Stimulated activated CD8-positive, alpha-beta memory T cell treated with anti-CD3 and anti-CD28 coated beads, Interleukin-7, amount 100 ng/mL, for 24 hours (primary cell): ENCODE results near the gene USF1.
"Not testable (repeated sequence)": the region's sequence is repeated elsewhere in the genome, so short reads cannot be mapped to it uniquely, and the experiment has no call there.

Experiments used
- DNase-seq: peaks from one replicate; pipeline ENCODE4 v3.0.0-alpha.2; 2020; ENCODE audit warnings: low read depth

USF1 gene

DNA sequence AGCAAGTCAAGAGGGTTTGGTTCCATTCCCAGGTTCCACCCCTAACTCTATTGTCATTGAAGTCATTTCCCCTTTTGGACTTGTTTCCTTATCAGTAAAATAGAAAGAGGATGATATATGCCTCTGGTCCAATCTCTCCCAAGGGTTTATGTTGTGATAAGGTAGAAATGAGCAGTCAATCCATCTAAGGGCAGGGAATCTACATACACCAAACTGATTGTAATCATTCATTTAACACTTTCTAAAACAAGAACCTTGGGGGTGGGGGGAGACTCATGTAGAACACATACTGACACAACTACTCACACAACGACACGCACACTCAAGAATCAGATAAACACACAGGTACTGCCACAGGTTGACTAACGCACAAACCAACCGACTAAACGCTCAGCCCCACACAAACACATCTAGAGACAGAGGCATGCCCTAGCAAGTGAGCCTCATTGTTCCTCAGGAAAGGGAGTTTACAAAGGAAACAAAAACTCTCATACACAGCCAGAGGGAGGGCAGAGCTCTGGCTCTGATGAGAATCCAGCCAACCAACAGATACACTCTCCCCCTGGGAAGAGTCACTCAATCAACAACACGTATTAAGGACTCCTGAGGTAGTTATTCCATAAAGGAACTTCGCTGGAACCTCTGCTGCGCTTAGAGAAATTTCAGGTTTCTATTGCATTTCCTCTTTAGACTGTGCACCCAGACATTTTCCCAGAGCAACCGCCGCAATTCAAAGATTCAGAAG is 25.9 kb downstream of the USF1 start:
- DNase-seq = no peak

DNA sequence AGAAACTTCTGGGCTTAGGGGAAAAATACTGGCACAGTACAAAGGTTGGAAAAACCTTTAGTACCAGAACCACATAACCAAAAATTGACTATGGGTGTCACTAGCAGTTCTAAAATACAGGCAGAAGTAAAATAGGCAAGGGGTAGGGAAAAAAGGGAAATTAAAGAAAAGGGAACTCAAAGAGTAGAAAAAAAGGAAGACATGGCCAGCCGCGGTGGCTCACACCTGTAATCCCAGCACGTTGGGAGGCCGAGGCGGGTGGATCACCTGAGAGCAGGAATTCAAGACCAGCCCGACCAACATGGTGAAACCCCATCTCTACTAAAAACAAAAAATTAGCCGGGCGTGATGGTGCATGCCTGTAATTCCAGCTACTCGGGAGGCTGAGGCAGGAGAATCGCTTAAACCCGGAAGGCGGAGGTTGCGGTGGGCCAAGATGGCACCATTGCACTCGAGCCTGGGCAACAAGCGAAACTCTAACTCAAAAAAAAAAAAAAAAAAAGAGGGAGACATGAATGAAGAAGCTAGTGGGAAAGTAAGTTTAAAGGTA is 26.6 kb downstream of the USF1 start:
- not testable (repeated sequence) for DNase-seq

DNA sequence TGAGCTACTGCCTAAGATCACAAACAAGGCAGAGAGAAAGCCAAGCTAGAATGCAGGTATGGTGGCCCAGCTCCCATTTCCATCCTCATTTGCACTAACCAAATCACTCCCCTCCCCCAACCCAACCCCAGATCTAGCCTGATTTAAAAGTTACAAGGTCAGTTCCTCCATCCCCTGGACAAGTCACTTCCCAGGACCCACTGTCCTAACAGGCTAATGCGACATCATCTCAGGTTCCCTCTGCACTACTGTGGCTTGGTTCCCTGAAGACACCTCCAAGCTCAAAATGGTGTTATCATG is 27.2 kb downstream of the USF1 start:
- no peak for DNase-seq

DNA sequence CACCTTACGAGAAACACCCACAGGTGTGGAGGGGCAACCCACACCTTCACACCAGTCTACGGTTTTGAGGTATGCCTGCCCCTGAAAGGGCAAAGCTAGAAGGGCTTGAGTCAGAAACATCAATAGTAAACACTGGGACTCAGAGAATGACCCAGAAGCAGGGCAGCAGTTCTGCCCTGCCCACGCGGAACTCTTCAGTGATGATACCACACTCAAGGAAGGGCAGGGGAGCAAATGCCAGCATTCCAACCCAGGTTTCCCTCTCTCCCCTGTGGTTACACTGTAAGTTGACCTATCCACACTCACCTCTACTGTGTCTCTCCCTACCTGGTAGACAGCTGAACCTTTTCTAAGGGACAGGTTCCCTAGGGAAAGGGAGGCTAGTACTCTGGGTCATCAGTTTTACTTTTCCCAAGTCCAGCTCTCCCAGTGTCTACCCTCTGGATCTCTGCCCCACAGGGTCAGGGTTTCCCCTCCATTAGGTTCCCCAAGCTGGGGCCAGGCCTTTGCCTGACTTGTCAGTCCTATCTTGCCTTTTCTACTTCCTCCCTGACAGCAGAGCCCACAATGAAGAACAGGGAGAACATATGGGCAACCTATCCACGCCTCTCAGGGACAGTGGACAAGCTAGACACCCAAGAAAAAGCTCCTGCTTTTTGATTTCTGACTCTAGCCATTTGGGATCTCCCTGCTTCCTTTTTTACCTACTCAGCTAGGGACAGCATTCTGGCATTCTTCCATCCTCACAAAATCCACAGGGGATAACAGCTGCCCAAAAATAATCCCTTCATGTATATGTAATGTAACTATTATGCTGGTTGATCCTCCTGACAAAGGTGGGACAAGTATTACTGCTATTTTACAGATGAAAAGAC is 27.8 kb downstream of the USF1 start:
- no peak for DNase-seq

DNA sequence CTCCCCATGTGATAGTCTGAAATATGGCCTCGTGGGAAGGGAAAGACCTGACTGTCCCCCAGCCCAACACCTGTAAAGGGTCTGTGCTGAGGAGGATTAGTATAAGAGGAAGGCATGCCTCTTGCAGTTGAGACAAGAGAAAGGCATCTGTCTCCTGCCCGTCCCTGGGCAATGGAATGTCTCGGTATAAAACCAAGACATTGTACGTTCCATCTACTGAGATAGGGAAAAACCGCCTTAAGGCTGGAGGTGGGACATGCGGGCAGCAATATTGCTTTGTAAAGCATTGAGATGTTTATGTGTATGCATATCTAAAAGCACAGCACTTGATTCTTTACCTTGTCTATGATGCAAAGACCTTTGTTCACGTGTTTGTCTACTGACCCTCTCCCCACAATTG is 28.6 kb downstream of the USF1 start:
- DNase-seq = not testable (repeated sequence)

DNA sequence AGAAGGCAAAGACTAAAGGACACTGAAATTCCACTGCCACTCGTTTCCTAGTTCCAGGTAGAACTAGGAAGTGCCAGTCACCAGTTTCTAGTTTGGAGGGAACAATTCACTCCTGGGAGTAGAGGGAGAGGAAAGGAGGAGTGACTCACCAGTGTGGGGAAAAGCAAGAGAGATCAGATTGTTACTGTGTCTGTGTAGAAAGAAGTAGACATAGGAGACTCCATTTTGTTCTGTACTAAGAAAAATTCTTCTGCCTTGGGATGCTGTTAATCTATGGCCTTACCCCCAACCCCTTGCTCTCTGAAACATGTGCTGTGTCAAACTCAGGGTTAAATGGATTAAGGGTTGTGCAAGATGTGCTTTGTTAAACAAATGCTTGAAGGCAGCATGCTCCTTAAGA is 29.1 kb downstream of the USF1 start:
- DNase-seq = not testable (repeated sequence)

DNA sequence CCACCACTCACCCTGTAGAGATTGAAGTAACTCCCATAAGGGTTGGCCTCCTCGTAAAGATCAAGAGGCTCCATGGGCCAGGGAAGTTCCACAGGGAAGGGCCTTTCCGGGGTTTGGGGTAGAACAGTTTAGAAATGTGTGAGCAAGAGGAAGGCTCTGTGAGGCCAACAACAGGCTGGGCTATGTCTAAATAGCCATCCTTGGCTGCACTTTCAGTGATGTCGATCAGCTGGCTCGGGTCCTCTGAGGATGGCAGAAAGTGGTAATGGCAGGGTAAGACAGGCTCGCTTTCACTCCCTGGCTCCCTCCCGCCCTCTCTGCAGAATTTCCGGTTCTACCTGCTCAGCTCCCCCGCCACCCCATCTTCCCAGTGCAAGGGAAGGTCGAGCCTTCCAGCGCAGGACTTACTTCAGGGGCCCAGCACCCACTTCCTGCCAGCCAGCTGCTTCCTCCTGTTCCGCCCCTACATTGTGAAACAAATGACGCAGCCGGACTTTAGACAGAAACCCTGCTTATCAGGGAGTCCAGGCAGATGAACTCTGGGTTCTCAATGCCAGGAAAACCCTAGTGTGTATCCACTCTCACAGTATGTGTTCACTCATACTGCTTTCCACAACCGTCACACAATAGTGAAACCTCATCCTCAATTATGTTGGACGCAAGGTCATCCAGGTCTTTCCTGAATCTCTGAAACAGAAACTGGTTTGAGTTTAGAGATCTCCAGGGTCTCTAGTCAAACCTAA is 32.1 kb downstream of the USF1 start:
- peak; percentile 35 for DNase-seq

DNA sequence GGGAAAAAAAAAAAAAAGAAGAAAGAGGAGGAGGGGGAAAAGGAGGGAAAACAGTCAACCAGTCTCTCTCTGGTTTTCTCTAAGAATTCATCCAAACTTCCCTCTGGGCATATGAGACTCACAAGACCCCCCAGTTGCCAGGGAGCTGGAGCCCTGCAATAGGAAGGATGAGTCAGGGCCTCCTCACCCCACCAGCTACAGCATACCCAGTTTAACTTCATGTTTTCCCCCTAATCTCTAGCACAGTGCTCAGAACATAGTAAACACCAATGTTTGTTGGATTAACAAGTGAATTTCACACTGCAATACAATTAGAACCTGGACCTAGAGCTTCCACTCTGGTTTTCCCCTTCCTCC is 32.7 kb downstream of the USF1 start:
- no peak for DNase-seq

DNA sequence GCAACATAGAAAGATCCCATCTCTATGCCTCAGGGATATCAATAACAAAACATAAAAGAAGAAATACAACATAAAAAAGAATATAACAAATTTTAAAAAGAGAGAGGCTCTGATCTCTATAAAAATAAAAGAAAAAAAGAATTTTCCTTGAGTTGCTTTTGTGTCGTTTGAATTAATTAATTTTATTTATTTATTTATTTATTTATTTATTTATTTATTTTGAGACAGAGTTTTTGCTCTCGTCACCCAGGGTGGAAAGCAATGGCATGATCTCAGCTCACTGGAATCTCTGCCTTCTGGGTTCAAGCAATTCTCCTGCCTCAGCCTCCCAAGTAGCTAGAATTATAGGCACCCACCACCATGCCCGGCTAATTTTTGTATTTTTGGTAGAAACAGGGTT is 33.4 kb downstream of the USF1 start:
- DNase-seq = no peak

DNA sequence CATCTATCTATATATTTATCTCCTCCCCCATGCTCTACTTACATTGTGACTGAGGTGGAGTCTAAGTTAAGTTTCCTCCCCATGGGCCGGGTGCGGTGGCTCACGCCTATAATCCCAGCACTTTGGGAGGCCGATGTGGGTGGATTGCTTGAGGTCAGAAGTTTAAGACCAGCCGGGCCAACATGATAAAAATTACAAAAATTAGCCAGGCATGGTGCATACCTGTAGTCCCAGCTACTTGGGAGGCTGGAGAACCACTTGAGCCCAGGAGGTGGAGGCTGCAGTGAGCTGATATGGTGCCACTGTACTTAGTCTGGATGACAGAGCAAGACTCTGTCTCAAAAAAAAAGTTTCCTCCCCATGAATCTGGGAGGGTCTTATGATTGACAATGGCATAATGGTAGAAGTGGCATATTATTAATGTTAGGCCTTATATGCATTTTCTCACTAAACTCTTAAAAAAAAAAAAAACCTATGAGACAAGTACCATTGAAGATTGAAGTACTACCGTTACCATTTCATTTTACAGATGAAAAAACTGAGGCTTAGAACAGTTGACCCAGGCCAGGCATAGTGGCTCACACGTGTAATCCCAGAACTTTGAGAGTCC is 36.1 kb downstream of the USF1 start:
- DNase-seq = no peak

DNA sequence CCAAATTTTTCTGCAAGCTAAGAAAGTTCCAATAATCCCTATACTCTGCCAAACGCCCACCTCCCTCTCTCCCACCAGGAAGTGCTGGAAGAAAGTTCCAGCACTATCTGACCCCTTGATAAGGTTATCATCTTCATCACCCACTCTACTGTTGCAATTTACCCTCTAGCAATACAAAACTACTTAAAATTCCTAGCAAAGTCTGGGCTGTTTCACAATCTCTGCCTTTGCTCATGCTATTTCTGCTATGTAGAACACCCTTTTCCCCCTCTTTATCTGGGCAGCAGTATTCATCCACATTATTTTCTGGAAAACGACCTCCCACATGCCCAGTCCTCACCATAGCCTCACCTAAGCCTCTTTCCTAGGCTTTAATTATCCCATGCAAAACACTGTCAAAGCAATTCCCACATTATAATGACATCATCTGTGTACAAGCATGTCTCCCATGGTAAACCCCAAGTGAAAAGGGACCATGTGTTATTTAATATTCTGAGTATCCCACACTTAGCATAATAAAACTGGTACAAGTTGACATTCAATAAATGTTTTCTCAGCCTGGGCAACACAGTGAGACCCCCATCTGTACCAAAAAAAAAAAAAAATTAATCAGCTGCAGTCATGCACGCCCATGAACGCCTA is 36.8 kb downstream of the USF1 start:
- DNase-seq = no peak

DNA sequence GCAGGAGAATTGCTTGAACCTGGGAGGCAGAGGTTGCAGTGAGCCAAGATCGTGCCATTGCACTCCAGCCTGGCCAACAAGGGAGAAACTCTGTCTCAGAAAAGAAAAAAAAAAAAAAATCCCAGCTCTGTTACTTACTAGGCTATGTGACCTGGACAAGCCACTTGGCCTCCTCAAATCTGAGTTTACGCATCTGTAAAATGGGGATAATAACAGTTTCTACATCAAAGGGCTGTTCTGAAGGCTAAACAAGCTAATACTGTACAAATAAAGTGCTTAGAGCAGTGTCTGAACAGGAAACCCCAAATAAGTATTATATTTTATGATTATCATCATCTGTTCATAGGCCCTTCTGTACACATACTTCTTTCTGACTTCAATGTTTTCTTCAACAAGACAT is 38.4 kb downstream of the USF1 start:
- DNase-seq = no peak

DNA sequence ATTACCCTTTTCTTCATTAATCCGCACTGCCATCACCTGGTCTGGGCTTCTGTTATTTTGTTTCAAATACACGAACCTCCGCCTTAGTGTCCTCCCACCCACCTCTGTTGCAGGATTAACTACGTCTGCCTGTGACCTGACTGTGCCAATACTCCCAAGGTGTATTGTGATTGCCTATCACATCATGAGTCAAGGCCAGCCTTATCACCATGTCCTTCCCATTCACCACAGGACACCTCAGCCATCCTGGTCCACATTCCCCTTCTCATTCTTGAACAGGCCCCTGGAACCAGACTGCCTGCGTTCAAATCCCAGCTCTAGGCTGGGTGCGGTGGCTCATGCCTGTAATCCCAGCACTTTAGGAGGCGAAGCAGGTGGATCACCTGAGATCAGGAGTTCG is 39.2 kb downstream of the USF1 start:
- DNase-seq = no peak

DNA sequence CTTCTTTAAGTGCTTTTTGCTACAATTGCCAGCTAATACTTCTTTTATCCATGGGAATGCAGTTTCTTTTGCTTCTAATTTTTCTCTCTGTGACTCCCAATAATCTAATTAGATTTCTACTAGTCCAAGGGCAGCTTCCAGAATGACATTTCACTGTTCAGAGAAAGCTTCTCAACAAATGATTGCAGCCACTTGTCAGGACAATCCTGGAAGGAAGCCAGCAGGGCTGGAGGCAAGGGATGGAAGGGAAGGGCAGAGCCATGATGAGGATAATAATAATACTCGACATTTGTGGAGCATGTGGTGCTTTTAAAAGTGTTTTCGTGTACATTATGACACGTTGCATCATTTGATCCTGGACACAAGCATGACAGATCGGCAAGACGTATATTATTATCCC is 44.3 kb downstream of the USF1 start:
- no peak for DNase-seq

DNA sequence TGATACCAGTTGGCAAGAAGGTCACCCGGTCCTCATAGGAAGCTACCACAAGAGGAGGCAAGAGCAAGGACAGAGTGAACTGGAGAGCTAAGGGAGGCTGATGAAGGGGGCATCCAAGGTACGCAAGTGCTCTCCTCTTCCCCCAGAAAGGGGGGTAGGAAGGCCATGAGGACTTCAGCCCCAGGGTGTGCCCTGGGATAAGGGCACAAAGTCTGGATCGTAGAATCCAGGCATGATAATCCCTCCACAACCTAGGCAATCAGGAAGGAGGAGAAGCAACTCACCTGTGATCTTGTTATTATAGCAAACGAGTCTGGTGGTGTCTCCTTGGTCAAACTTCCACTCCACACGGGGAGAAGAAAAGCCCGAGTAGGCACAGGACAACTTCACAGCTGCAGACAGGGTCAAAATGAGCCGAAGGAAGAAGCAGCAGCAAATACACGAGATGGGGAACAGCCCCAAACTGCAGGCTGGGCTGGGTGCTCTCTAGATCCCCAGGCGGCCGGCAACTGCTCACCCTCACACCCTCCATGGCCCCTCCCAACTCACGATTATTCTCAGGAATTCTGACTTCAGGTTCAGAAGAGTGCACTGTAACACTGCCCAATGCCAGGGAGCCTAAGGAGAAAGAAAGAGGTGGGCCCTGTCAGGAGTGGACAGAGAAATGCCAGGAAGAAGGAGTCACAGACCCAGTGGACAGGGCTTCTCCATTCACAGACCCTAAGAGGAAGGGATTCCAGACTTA is 44.9 kb downstream of the USF1 start:
- DNase-seq = no peak

DNA sequence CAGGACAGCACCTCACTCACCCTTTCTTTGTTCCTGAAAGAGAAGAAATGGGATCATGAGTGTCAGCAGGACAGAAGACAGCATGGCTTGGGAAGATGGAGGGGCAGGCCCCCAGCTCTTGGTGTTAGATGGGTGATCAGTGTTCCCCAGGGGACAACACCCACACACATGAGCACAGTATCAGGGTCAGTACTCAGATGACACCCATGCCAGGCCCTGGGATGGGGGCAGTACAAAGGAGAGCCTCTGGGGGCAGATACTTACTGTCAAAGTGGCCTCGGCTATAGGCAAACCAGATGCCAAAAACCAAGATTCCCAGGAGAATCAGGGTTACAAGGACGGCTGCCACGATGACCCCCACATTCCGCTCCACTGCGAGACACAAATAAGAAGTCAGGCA is 46.4 kb downstream of the USF1 start:
- DNase-seq = no peak

DNA sequence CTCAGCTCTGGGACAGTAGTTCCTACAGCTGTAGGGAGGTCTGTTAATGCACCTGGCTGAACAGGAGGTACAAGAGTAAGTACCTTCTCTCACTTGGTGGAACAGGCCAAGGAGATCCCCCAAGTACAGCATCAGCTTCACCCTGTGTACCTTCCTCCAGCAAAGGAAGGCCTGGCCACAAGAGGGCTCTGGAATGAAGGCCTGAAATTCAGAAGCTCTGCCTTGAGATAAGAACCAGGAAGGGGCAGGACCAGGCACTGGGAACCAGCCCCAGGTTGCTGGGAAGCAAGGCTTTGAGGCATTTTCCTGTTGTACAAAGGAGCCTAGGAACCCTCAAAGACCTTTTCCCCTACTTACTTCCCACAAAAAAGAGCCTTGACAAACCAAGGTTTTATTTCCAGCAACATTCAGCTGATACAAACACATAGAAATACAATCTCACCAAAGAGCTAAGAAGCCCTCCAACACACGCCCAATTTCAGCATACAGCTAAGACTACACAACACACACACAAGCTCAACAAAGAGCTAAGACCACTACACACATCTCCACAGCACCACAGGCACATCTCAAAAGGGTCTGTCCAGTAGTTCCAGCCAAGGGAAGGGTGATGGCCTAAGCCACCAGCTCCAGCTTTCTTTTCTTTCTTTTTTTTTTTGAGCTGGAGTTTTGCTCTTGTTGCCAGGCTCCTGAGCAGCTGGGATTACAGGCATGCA is 48.3 kb downstream of the USF1 start:
- DNase-seq = peak; percentile 10

DNA sequence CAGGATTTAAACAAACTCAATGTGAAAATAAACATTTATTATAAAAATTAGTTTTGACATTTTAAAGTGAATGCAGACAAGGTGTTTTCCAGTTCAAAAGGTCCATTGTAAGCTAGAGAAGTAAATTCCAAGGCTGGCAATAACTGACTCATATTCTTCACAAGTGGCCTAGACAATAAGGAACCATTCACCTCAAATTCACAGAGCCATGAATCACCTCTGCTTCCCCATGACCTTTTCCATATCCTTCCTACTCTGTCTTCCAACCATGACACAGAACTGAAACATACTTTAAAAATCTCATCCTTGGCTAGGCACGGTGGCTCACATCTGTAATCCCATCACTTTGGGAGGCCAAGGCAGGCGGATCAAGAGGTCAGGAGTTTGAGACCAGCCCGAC is 49.6 kb downstream of the USF1 start:
- no peak for DNase-seq

DNA sequence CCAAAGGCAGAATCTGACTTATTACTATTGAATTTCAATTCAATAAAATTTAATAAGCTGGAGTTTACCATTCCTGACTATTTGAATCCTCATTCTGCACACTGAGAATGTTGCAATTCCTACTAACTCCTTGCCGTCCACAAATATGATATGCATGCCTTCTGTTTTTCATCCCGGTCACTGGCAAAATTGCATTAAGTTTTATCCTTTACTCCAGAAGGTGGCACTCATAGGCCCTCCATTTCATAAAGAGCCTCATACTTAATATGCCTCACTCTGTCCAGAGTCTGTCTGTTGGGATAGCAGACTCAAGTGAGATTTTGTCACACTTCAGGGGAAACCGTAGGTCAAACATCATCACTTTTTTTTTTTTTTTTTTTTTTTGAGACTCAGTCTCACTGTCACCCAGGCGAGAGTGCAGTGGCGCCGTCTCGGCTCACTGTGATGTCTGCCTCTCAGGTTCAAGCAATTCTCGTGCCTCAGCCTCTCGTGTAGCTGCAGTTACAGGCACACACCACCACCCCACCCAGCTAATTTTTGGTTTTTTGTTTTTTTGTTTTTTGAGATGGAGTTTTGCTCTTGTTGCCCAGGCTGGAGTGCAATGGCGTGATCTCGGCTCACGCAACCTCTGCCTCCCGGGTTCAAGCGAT is 52.1 kb downstream of the USF1 start:
- no peak for DNase-seq

DNA sequence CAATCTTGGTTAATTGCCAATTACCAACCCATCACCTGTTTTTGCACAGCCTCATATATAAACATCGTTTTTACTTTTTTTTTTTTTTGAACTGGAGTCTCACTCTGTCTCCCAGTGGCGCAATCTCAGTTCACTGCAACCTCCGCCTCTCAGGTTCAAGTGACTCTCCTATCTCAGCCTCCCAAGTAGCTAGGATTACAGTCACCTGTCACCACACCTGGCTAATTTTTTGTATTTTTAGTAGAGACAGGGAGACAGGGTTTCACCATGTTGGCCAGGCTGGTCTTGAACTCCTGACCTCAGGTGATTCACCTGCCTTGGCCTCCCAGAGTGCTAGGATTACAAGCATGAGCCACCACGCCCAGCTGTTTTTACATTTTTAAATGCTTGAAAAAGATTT is 53.7 kb downstream of the USF1 start:
- not testable (repeated sequence) for DNase-seq
